Stimulated activated CD8-positive, alpha-beta memory T cell treated with anti-CD3 and anti-CD28 coated beads, Interleukin-7, amount 100 ng/mL, for 4 hours (primary cell): ENCODE data around the gene KDM3A.

Experiments used
- DNase-seq, 2 donors: peaks; one replicate each; pipeline ENCODE4 v3.0.0-alpha.2; 2020; ENCODE audit warnings: low read depth in 2 of 2

KDM3A gene

GRCh38 chr2:86440631-86441391 lies at the start of gene KDM3A:
Gene KDM3A (plus strand): TSS chr2:86441371. CDS start chr2:86442048, 677 bp downstream.
- peak; percentile 99 to 100 for DNase-seq

- DNase-seq, result no peak
These were observed 48.2 kb upstream of the KDM3A start for GRCh38 chr2:86392873-86393518.

- no peak for DNase-seq
These were observed 47.4 kb upstream of the KDM3A start for GRCh38 chr2:86393521-86394491.

- DNase-seq, result no peak
These were observed 44.8 kb upstream of the KDM3A start for GRCh38 chr2:86396291-86396785.

- DNase-seq, result no peak
These were observed 43.2 kb upstream of the KDM3A start for GRCh38 chr2:86397986-86398385.

- no peak for DNase-seq
These were observed 42.4 kb upstream of the KDM3A start for GRCh38 chr2:86398500-86399474.

- DNase-seq, result no peak
These were observed 40.9 kb upstream of the KDM3A start for GRCh38 chr2:86400321-86400720.

GRCh38 chr2:86410581-86410980 lies 30.6 kb upstream of the KDM3A start:
- DNase-seq, result no peak

GRCh38 chr2:86411396-86411795 lies 29.8 kb upstream of the KDM3A start:
- no peak for DNase-seq

- no peak for DNase-seq
These were observed 29.2 kb upstream of the KDM3A start for GRCh38 chr2:86412007-86412406.

- DNase-seq, result no peak
These were observed 27.7 kb upstream of the KDM3A start for GRCh38 chr2:86413296-86414094.

- no peak for DNase-seq
These were observed 26.2 kb upstream of the KDM3A start for GRCh38 chr2:86414996-86415395.

GRCh38 chr2:86416146-86416545 lies 25.0 kb upstream of the KDM3A start:
- DNase-seq, result no peak

GRCh38 chr2:86417961-86418360 lies 23.2 kb upstream of the KDM3A start:
- no peak for DNase-seq

GRCh38 chr2:86420913-86421312 lies 20.3 kb upstream of the KDM3A start:
- no peak for DNase-seq

- no peak for DNase-seq
These were observed 14.9 kb upstream of the KDM3A start for GRCh38 chr2:86426271-86426670.

- DNase-seq, result no peak
These were observed 11.8 kb upstream of the KDM3A start for GRCh38 chr2:86429335-86429734.

- no peak for DNase-seq
These were observed 10.8 kb upstream of the KDM3A start for GRCh38 chr2:86430368-86430767.

GRCh38 chr2:86433137-86433536 lies 8.0 kb upstream of the KDM3A start:
- no peak for DNase-seq

- DNase-seq, result no peak
These were observed 6.9 kb upstream of the KDM3A start for GRCh38 chr2:86434290-86434689.
